SK-N-SH treated with all-trans-retinoic acid at 6 μM for 48 hours (cell line): ENCODE measurements around the gene TDRD7.

Source experiments
- BACH2 ChIP-seq: fragments of 250-450 bp; sonication (Bioruptor Pico); IDR thresholded peaks from 2 replicates; pipeline ENCODE4 v1.9.0; 2021; ENCODE audit warnings: mild to moderate bottlenecking, borderline replicate concordance
- CREB5 ChIP-seq: fragments of 250-450 bp; sonication (Bioruptor Pico); IDR thresholded peaks from 2 replicates; pipeline ENCODE4 v1.5.1; 2020; ENCODE audit warnings: low read depth, mild to moderate bottlenecking, moderate library complexity
- CSRNP3 ChIP-seq: fragments of 250-450 bp; sonication (Bioruptor Pico); IDR thresholded peaks from 2 replicates; pipeline ENCODE4 v1.5.1; 2021; ENCODE audit warnings: mild to moderate bottlenecking, moderate library complexity
- ISL1 ChIP-seq: fragments of 250-450 bp; sonication (Bioruptor Pico); IDR thresholded peaks from 2 replicates; pipeline ENCODE4 v2.1.2; 2022; ENCODE audit warnings: mild to moderate bottlenecking, moderate library complexity
- PATZ1 ChIP-seq: fragments of 250-450 bp; sonication (Bioruptor Pico); IDR thresholded peaks from 2 replicates; pipeline ENCODE4 v1.8.0; 2020; ENCODE audit warnings: mild to moderate bottlenecking, moderate library complexity, borderline replicate concordance
- POU6F1 ChIP-seq: fragments of 250-450 bp; sonication (Bioruptor Pico); IDR thresholded peaks from 2 replicates; pipeline ENCODE4 v1.8.0; 2021; ENCODE audit warnings: low read depth, mild to moderate bottlenecking, moderate library complexity, borderline replicate concordance
- PPARA ChIP-seq: fragments of 250-450 bp; sonication (Bioruptor Pico); IDR thresholded peaks from 2 replicates; pipeline ENCODE4 v1.5.0; 2020; ENCODE audit warnings: mild to moderate bottlenecking, borderline replicate concordance
- TOX ChIP-seq: fragments of 250-450 bp; sonication (Bioruptor Pico); IDR thresholded peaks from 2 replicates; pipeline ENCODE4 v1.8.0; 2021; ENCODE audit warnings: mild to moderate bottlenecking, moderate library complexity, borderline replicate concordance
- TSHZ2 ChIP-seq: fragments of 250-450 bp; sonication (Bioruptor Pico); IDR thresholded peaks from 2 replicates; pipeline ENCODE4 v1.5.0; 2020; ENCODE audit warnings: mild to moderate bottlenecking, moderate library complexity
- ZFP3 ChIP-seq: fragments of 250-450 bp; sonication (Bioruptor Pico); IDR thresholded peaks from 2 replicates; pipeline ENCODE4 v1.5.0; 2020; ENCODE audit warnings: mild to moderate bottlenecking, moderate library complexity
- ZFP30 ChIP-seq: fragments of 450-650 bp; formaldehyde crosslinking; IDR thresholded peaks from 2 replicates; pipeline ENCODE4 v1.5.0; 2022; ENCODE audit warnings: mild to moderate bottlenecking, moderate library complexity
- ZNF70 ChIP-seq: fragments of 450-650 bp; formaldehyde crosslinking; IDR thresholded peaks from 2 replicates; pipeline ENCODE4 v1.5.0; 2020; ENCODE audit warnings: mild to moderate bottlenecking, moderate library complexity
- ZNF8 ChIP-seq: fragments of 450-650 bp; formaldehyde crosslinking; IDR thresholded peaks from 2 replicates; pipeline ENCODE4 v1.5.0; 2020; ENCODE audit warnings: mild to moderate bottlenecking, moderate library complexity

DNA sequence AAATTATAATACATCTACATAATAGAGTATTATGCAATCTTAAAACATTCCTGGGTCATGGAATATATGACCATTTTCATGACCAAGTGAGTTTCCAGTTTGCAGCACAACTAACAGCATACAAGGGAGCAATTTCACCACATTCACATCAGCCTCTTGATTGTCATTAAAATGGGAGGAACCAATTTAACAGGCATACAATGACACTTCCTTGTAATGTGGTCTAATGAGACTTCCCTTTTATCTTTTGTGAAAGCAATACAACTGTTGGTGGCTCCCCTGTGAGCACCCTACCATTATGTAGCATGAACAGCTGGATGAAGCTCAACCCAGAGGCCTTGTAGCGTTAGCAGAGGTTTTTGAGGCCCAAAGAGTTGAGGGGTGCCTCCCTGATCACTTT, 76.0 kb downstream of the TDRD7 start:
- no peak for TF ChIP-seq CREB5 (CRISPR knock-in tag)
- TF ChIP-seq ZFP30 (CRISPR knock-in tag) = no peak
- TF ChIP-seq POU6F1 = no peak
- no peak for TF ChIP-seq TSHZ2
- TF ChIP-seq ZNF8 (CRISPR knock-in tag) = no peak
- no peak for TF ChIP-seq BACH2 (CRISPR knock-in tag)
- no peak for TF ChIP-seq ZFP3 (CRISPR knock-in tag)
- TF ChIP-seq CSRNP3 = no peak
- TF ChIP-seq PATZ1 (CRISPR knock-in tag) = no peak
- TF ChIP-seq TOX (CRISPR knock-in tag) = no peak
- TF ChIP-seq ISL1 (CRISPR knock-in tag) = no peak
- no peak for TF ChIP-seq ZNF70
- TF ChIP-seq PPARA (CRISPR knock-in tag) = no peak
